K562 (cell line): ENCODE data around the gene KATNAL1. TPM values are rescaled to one million over a fixed set of nuclear protein-coding genes. Genes with fewer than 3 reads are reported as not detected.

Source experiments
- ATAC-seq: fragments of 200-7000 bp; cut with Tn5 transposase; 3 replicates; pipeline ENCODE4 v1.9.1; 2020; ENCODE audit warnings: moderate library complexity
- BruUV-seq: library from RNA; stranded (reverse); fragments of 400-500 nt; replicated peaks from 2 replicates; lab custom pipeline; 2021; lab: Mats Ljungman, UMichigan
- CTCF ChIA-PET: fragments of 300-600 bp; formaldehyde crosslinking; extraction: SDS; loops from one replicate; lab custom pipeline; 2021; ENCODE audit warnings: low intra/inter-chr PET ratio; lab: Yijun Ruan, JAX
- POLR2A ChIA-PET: fragments of 300-600, 350-650 bp; sonication (Branson Sonifier 250); formaldehyde crosslinking; extraction: SDS; loops from one replicate; lab custom pipeline; 2021; ENCODE audit warnings: antibody characterized with exemption, inconsistent platforms; lab: Yijun Ruan, JAX
- DNase-seq, 4 experiments: peaks; one replicate each; pipeline versions ENCODE4 v3.0.0 to v3.0.0-alpha.2; 2011 to 2018; ENCODE audit warnings: low spot score in 3 of 4, mixed read lengths in 3 of 4; ENCODE audit errors: extremely low read depth in 1 of 4
- FAIRE-seq: peaks from 2 replicates; lab custom pipeline; 2011; peaks lifted over from hg19 to GRCh38; lab: Jason Lieb, UNC
- H2AFZ ChIP-seq: 2 replicates; pipeline ENCODE4 v1.6.0; 2011; ENCODE audit warnings: low read depth, low read length, control low read depth, inconsistent platforms
- H3K27ac ChIP-seq: fragments of 200-600 bp; 3 replicates; pipeline ENCODE4 v1.8.0; 2011; ENCODE audit warnings: low read depth, mild to moderate bottlenecking, control low read depth, inconsistent platforms, low read length, moderate library complexity, mixed read lengths; ENCODE audit errors: extremely low read depth
- H3K27me3 ChIP-seq, 2 experiments: fragments of 300-600 bp in 1 of 2; 2 replicates in 1 of 2; 3 replicates in 1 of 2; pipeline versions ENCODE4 v1.6.0 to v1.8.0; 2011; ENCODE audit warnings: inconsistent platforms in 2 of 2, low read length in 2 of 2, mild to moderate bottlenecking in 1 of 2, mixed read lengths in 1 of 2, moderate library complexity in 1 of 2; ENCODE audit not compliant: control insufficient read depth in 2 of 2, insufficient read depth in 2 of 2
- H3K36me3 ChIP-seq: fragments of 300-600 bp; 3 replicates; pipeline ENCODE4 v1.8.0; 2011; ENCODE audit warnings: mild to moderate bottlenecking, low read length, inconsistent platforms; ENCODE audit not compliant: control insufficient read depth, insufficient read depth
- H3K4me1 ChIP-seq, 2 experiments: fragments of 200-600 bp in 1 of 2; replicated peaks in 1 of 2; 2 replicates in 1 of 2; 3 replicates in 1 of 2; pipeline versions ENCODE4 v1.5.1 to v1.8.0; 2011; ENCODE audit warnings: inconsistent platforms in 2 of 2, low read length in 2 of 2, mild to moderate bottlenecking in 1 of 2, mixed read lengths in 1 of 2, moderate library complexity in 1 of 2; ENCODE audit not compliant: control insufficient read depth in 2 of 2, insufficient read depth in 2 of 2
- H3K4me2 ChIP-seq: 2 replicates; pipeline ENCODE4 v1.6.1; 2011; ENCODE audit warnings: low read length, control low read depth, inconsistent platforms, mixed read lengths; ENCODE audit not compliant: insufficient read depth
- H3K4me3 ChIP-seq: fragments of 200-600 bp; sonication (generic), shearing (Covaris generic); 2 replicates; pipeline ENCODE4 v1.5.1; 2016; ENCODE audit warnings: control low read depth, inconsistent platforms
- H3K79me2 ChIP-seq: fragments of 200-600 bp; 3 replicates; pipeline ENCODE4 v1.8.0; 2011; ENCODE audit warnings: low read length, inconsistent platforms; ENCODE audit not compliant: control insufficient read depth, insufficient read depth
- H3K9ac ChIP-seq, 2 experiments: 2 replicates each; pipeline versions ENCODE4 v1.6.0 to v1.6.1; 2011; ENCODE audit warnings: low read depth in 2 of 2, low read length in 2 of 2, control low read depth in 1 of 2, inconsistent platforms in 1 of 2, mild to moderate bottlenecking in 1 of 2, mixed read lengths in 1 of 2; ENCODE audit not compliant: insufficient read depth in 1 of 2
- H3K9me1 ChIP-seq: one replicate; pipeline ENCODE4 v1.6.0; 2011; ENCODE audit warnings: inconsistent platforms, mild to moderate bottlenecking, low read length, moderate library complexity; ENCODE audit not compliant: control insufficient read depth, insufficient read depth
- H3K9me3 ChIP-seq: replicated peaks from 2 replicates; pipeline ENCODE4 v1.5.1; 2011; ENCODE audit warnings: low read depth, low read length, inconsistent platforms; ENCODE audit not compliant: control insufficient read depth, insufficient read depth
- H4K20me1 ChIP-seq: replicated peaks from 2 replicates; pipeline ENCODE4 v1.6.1; 2011; ENCODE audit warnings: low read length, inconsistent platforms, mixed read lengths; ENCODE audit not compliant: control insufficient read depth, insufficient read depth
- CBFB ChIP-seq: sonication (generic); formaldehyde crosslinking; IDR thresholded peaks from 2 replicates; pipeline ENCODE4 v1.4.0; 2020; ENCODE audit warnings: mild to moderate bottlenecking, missing genetic modification reagents
- CREB1 ChIP-seq, 2 experiments: sonication (generic) in 1 of 2; formaldehyde crosslinking in 1 of 2; IDR thresholded peaks; 2 replicates each; pipeline versions ENCODE4 v1.6.1 to v1.8.0; 2012 to 2022; ENCODE audit warnings: inconsistent platforms in 1 of 2, mild to moderate bottlenecking in 1 of 2, missing genetic modification reagents in 1 of 2, moderate library complexity in 1 of 2
- HMG20B ChIP-seq: fragments of 250-450 bp; sonication (Bioruptor Pico); IDR thresholded peaks from 2 replicates; pipeline ENCODE4 v1.5.0; 2021; ENCODE audit warnings: mild to moderate bottlenecking
- PML ChIP-seq: IDR thresholded peaks from 2 replicates; pipeline ENCODE4 v1.6.1; 2012; ENCODE audit warnings: low read length, inconsistent platforms
- SMARCA4 ChIP-seq: fragments of 450-650 bp; IDR thresholded peaks from 2 replicates; pipeline ENCODE4 v1.6.1; 2016
- U2AF1 ChIP-seq: fragments of 200-400 bp; formaldehyde crosslinking; optimal IDR thresholded peaks from 2 replicates; pipeline ENCODE3; 2017; ENCODE audit warnings: mild to moderate bottlenecking, low read depth, low read length, moderate library complexity
- ZFX ChIP-seq: sonication (generic); formaldehyde crosslinking; IDR thresholded peaks from 2 replicates; pipeline ENCODE4 v1.8.0; 2022; ENCODE audit warnings: mild to moderate bottlenecking, missing genetic modification reagents, moderate library complexity
- ZNF174 ChIP-seq: fragments of 250-450 bp; sonication (Bioruptor Pico); IDR thresholded peaks from 2 replicates; pipeline ENCODE4 v1.4.0; 2020; ENCODE audit warnings: mild to moderate bottlenecking
- ZNF23 ChIP-seq: fragments of 250-450 bp; sonication (Bioruptor Pico); IDR thresholded peaks from 2 replicates; pipeline ENCODE4 v1.4.0; 2020; ENCODE audit warnings: mild to moderate bottlenecking
- ZNF561 ChIP-seq: fragments of 450-650 bp; formaldehyde crosslinking; conservative IDR thresholded peaks from 2 replicates; pipeline ENCODE4 v1.4.0; 2020; ENCODE audit warnings: mild to moderate bottlenecking, moderate library complexity
- in situ Hi-C: fragments of 300-500 bp; cut with MboI; formaldehyde crosslinking; loops from 4 replicates; pipeline ENCODE4 v1.15.0; 2018; ENCODE audit warnings: inconsistent platforms, mixed read lengths
- intact Hi-C: fragments of 100-400 bp; cut with micrococcal nuclease; formaldehyde crosslinking; loops from 2 replicates; pipeline ENCODE4 v1.14.2; 2022
- polyA plus RNA-seq, 8 experiments: library from polyadenylated mRNA; depleted of rRNA in 4 of 8; stranded (reverse) in 5 of 8; unstranded in 3 of 8; fragments of >200 nt; fragmentation: Nextera tagmentation in 2 of 8; fragmentation: Illumina TruSeq in 1 of 8; extraction: Ambion mirVana in 2 of 8; extraction: Trizol in 1 of 8; gene quantifications; 2 replicates each; pipeline versions ENCODE4 v1.2.1 to v1.2.3, GENCODE V29; 2011 to 2014; ENCODE audit warnings: inconsistent platforms in 1 of 8, missing spikeins in 1 of 8
- total RNA-seq, 7 experiments: library from RNA; depleted of rRNA in 6 of 7; stranded (reverse); fragments of >200 nt in 6 of 7; fragmentation: Illumina TruSeq in 2 of 7; extraction: Trizol in 2 of 7; gene quantifications; 2 replicates each; pipeline versions ENCODE4 v1.2.1 to v1.2.3, GENCODE V29; 2011 to 2021; ENCODE audit warnings: low replicate concordance in 1 of 7

KATNAL1 gene
- total and polyA plus RNA-seq, 9 of the 15 experiments (the other 6 are each of a cell fraction or from before 2014, with no cell fraction given), result 2.5 to 8.2 (median 5.5) TPM

- H3K9me3 ChIP-seq, result no peaks in the 10 kb centered on the region
- no peak overlapping the region for H3K4me3 ChIP-seq
- no peak for ATAC-seq
- H3K9ac ChIP-seq, result no peak overlapping the region
- no peak for TF ChIP-seq CREB1 (IDR thresholded peaks at IDR 0.05)
- TF ChIP-seq CREB1 (CRISPR knock-in tag; IDR thresholded peaks at IDR 0.05), result no peak
- TF ChIP-seq HMG20B (CRISPR knock-in tag), result no peak
- TF ChIP-seq SMARCA4, result no peak
- no peak for TF ChIP-seq PML
- no peak for TF ChIP-seq ZNF561 (CRISPR knock-in tag)
- TF ChIP-seq U2AF1, result no peak
- no peak for TF ChIP-seq ZFX
- TF ChIP-seq CBFB (CRISPR knock-in tag), result no peak
- no peak for TF ChIP-seq ZNF23 (CRISPR knock-in tag)
- no peak for TF ChIP-seq ZNF174 (CRISPR knock-in tag)
- no peaks in the 10 kb centered on the region for H4K20me1 ChIP-seq
- in situ Hi-C loops (no loop called here), intact Hi-C loops (no loop called here)
- peaks cover 0 to 8% of the 10 kb centered on the region in 2 experiments; a peak in 3 of 5 replicates for H3K4me1 ChIP-seq
- H3K27ac ChIP-seq, result no peak overlapping the region
- H3K4me2 ChIP-seq, result no peak overlapping the region
- ChIA-PET CTCF (no interaction called here), POLR2A (no interaction called here)
- no peaks in the 10 kb centered on the region for H3K9me1 ChIP-seq
- H3K79me2 ChIP-seq, result peaks cover 77% of the 10 kb centered on the region
- no peak for DNase-seq
- no peaks in the 10 kb centered on the region for H3K27me3 ChIP-seq
- H3K36me3 ChIP-seq, result no peaks in the 10 kb centered on the region
- FAIRE-seq, result no peak
- H2AFZ ChIP-seq, result no peak overlapping the region
- no TSS peak for BruUV-seq
Measured at GRCh38 chr13:30299786-30300185, 7.6 kb downstream of the KATNAL1 start.
